Measurements from ENCODE around the gene CENPX. TPM values are rescaled to one million over a fixed set of nuclear protein-coding genes. Genes with fewer than 3 reads are reported as not detected.
A peak's percentile ranks its signal among the peaks of the same experiment; 100 is the strongest.

The CENPX gene
- total RNA-seq, 1 experiment from 2014 or later = 297 TPM

DNA sequence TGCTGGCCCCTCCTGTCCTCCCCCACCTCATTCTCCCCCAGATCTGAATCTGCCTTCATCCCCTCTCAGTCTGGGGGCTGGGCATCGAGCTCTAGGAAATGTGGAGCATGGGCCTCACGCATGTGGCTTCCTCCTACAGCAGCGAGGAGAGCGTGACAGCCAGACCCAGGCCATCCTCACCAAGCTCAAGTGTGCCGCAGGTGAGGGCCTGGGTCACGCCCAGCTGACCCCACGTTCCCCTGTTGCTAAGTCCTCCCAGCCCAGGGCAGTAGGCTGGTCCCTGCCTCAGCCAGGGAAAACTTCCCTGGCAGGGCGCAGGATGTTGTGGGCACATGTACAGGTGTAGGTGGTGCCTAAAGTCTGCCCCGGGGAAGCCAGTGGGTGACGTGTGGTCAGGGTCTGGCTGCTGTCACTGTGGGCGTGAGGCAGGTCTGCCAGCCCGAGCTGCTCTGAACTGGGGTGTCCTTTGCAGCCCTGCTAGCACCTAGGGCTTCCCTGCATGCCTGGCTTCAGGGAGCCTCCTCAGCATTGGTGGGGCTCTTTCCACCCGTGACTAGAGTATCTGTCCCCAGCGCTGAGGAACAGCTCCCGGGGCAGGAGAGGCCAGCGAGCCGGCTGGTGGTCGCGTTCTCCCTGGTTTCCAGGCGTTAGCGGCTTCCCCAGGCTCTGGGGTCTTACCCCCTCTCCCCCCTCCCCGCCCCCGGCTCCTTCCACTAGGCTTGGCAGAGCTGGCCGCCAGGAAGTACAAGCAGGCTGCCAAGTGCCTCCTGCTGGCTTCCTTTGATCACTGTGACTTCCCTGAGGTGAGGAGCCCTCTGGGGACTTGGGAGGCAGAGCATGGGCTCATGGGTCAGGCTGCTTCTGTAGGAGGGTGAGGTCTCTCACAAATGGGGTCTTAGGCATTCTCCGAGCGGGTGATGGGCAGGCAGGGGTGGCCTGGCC lies 32.6 kb upstream of the CENPX start:
- DNase-seq (ENCODE audit: low spot score) = no peak

DNA sequence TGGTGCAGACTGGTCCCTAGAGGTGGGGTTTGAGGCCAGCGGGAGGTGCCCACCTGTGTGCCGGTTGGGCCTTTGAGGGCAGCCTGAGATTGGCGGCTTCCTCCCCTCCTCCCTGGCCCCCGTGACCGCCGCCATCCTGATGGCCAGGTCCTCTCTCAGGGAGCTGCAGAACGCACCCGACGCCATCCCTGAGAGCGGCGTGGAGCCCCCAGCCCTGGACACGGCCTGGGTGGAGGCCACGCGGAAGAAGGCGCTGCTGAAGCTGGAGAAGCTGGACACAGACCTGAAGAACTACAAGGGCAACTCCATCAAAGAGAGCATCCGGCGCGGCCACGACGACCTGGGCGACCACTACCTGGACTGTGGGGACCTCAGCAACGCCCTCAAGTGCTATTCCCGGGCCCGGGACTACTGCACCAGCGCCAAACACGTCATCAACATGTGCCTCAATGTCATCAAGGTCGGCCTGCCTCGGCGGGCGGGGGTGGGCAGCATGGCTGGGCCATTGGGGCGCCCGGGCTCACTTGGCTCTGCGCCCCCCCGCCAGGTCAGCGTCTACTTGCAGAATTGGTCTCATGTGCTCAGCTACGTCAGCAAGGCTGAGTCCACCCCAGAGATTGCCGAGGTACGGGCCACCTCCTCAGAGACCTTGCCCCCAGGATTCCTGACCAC lies 31.8 kb upstream of the CENPX start:
- no peak for DNase-seq (ENCODE audit: low spot score)

DNA sequence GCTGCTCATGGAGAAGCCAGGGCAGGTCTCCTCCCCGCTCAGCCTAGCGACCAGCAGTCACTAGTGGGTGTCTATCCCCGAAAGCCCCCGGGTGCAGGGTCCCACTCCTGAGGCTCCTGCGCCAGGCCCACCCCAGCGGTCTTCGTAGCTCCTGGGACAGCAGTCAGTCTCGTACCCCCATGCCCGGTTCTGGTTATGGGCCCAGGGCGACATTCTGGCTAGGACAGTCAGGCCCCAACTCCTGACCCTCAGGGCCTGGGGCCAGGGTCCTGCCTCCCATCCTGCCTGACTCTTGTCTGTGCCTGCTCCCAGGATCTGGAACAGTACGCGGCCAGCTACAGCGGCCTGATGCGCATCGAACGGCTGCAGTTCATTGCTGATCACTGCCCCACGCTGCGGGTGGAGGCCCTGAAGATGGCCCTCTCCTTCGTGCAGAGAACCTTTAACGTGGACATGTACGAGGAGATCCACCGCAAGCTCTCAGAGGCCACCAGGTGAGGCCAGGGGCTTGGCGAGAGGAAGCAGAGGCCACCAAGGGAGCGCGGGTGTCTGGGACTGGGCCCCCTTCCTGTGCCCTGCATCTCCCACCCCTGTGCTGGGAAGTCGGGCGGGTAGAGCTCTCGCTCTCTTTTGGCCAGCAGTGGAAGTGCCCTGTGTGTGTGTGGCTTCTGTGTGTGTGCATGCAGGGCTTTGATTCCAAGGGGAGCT lies 31.0 kb upstream of the CENPX start:
- DNase-seq (ENCODE audit: low spot score) = no peak

DNA sequence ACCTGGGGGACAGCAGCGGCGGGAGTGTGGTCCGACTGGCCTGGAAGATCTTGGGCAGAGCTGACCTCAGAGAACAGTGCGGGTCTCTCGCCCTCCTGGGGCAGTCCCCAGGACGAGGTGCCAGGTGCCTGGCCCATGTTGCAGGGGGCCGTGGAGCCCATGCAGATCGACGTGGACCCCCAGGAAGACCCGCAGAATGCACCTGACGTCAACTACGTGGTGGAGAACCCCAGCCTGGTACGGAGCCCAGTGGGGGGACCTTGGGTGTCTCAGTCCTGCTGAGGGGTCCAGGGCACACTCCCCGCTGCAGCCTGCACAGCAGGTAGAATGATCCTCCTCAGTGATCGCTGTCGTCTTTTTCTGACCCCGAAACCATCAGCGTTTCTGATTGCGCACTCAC lies 30.5 kb upstream of the CENPX start:
- no peak for DNase-seq (ENCODE audit: low spot score)

DNA sequence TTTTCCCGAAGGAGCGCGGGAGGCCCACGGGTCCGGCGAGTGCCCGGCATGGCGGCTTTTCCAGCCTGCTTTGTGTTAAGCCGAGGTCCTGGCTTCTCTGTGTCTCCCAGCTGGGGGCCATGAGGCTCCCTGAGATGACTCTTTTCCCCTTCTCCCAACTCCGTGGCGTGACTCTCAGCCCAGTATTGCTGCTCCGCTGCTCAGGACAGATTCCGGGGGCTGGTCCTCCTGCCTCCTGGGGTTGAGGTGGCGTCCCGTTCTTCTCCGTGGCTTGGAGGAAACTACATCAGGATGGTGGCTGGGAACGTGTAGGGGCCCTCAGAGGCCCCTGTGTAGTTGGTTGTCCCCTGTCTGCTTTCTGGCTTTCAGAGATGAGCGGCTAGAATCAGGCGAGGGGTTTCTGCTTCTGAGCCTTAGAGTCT lies 30.0 kb upstream of the CENPX start:
- DNase-seq (ENCODE audit: low spot score) = no peak

DNA sequence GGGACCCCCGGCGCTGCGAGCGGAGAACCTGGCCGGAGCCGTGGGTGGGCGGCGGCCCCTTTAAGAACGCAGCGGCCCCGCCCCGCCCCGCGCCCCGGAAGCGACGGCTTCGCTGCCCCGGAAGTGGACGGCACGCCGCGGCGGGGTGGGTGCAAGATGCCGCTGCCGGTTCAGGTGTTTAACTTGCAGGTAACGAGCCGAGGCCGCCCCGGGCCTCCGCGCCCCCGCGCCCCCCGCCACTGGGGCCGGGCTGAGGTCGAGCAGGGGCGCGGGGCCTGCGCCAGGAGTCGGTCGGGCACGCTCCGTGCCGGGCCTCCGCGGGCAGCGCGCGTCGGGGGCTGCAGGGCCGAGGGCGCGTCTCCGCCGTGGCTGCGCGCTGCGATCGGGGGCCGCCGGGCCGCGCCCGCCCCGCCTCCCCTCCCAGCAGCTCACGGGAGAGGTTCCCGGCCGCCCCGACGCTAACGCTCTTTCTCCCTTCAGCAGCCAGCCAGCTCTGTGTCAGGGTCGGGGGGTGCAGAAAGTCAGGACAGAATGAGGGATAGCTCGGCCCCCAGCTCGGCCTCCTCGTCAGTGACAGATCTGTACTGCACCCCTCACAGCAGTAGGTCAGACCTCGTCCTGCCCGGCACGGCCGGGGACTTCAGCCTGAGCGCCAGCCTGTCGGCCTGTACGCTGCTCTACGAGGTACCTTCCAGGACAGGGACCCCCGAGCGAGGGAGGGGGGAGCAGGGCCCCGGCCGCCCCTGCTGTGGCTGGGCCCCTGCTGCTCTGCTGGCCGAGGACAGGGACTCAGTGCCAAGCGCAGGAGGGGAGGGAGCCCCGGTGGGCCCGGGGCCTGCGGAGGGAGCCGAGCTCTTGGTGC lies 29.3 kb upstream of the CENPX start, which contains the start of the genes GPS1 and RFNG:
Gene GPS1, plus strand, starts transcription at position 123 of the 862 bp plus-strand sequence. Its CDS starts 34 bp downstream, at position 157.
Gene RFNG, minus strand, starts transcription at position 36 of the 862 bp plus-strand sequence. CDS start 45 bp downstream, outside the sequence.
- DNase-seq (ENCODE audit: low spot score) = peak; percentile 56

DNA sequence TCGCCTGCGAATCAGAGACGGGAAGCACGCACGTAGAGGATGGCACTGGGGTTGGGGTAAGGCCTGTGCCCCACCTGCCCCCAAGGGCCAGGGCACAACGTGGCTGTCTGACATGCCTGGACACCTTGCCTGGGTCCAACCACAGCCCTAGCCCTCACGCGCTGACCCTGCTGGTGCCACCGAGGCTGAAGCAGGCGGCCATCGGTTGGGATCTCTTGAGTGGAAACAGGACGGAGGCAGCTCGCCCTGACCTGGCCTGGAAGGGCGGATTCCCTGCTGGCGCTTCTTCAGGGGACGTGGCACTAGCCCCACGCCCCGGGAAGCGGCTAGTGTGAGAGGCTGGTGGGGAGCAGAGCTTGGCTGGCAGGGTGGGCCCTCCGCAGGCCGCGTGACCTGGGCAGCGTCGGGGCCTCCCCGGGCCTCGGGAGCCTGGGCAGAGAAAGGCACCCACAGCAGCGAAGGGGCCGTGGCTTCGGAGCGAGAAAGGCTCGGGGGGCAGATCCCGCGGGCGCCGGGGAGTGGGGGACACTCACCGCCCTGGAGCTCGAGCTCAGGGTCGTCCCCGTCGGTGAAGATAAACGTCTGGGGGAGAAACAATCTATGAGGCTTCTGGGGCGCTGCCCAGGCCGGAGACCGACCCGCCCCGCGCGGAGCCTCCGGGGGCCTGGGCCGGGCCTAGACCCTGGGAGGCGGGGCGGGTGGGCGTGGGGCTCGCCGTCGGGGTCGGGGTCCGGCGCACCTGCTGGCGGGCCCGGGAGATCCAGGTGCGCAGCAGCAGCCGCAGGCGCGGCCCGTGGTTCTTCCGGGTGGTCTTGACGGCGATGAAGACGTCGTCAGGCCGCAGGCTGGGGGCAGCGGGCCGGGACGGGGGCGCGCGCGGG lies 28.3 kb upstream of the CENPX start:
- no peak for DNase-seq (ENCODE audit: low spot score)

DNA sequence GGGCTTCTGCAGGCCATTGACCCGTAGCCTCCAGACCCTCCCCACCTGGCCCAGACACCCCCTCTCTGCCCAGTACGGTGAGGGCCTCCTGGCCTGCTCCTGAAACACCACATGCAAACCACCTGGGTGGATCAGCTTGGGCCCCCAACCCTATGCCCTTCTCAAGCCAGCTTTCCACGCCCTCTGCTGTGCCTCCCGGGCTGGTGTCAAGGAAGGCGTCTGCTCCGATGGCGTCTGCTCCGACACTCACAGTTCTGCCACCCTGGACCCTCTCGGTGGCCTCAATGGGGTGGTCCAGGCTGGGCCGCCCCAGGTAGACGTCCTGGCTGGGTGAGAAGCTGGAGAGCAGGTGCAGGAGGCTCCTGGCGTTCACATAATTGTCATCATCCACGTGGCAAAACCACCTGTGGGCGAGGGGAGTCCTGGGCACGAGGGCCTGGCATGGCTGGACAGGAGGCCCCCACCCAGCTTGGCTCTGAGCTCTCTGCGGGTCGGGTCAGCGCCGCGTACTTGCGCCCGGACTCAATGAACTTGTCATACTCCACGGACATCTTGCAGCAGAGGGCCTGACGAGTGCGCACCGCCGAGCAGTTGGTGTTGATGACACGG lies 27.6 kb upstream of the CENPX start:
- DNase-seq (ENCODE audit: low spot score) = no peak

DNA sequence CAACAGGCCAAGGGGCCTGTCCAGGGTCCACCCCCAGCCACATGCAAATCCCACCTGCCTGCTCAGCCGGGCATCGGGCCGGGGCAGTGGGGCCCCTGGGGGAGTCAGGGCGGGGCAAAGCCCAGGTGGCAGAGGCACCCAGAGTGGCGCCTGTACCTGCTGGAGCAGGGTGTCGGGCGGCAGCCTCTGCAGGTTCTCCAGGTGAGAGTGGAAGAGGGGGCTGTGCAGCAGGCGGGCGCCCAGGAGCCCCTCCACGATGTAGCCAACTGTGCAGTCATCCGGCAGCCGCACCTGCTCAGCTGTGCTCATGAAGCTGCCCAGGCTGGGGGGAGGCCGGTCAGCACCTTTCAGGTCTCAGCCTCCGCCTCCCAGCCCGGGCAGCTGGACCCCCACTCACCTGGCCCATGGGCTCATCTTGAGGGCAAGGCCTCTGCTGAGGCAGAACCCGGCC lies 26.9 kb upstream of the CENPX start:
- no peak for DNase-seq (ENCODE audit: low spot score)

DNA sequence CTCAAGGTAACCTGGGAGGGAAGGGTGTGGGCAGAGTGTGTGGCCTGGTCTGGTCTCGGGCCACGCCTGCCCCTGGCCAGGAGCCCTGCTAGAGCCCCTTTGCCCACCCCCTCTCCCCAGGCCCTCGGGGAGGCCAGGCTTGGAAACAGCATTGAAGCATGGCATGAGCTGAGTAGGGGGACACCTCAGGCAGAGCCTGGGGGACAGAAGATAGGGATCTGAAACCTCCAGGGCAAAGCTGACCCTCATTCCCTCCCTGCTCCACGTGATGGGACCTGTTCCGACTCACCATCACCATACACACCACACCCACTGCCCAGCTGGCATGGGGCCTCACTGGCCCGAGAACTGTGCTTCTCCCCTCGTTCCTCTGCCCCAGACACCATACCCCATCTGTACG lies 26.4 kb upstream of the CENPX start:
- no peak for DNase-seq (ENCODE audit: low spot score)

DNA sequence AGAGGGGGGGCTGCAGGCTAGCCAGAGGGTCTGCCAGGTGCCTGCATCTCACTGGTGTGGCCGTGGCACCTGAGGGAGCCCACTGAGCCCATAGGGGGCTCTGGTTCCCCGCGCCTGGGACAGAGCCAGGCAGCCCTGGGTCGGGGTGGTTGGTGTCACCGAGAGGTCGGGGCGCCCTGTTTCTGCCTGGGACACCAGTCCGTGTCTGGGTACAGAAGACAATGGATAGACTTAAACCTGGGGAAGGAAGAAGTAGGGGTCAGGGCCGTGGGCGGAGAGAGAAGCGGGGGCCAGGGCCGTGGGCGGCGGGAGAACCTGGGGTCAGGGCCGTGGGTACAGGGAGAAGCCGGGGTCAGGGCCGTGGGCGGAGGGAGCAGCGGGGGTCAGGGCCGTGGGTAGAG lies 25.9 kb upstream of the CENPX start:
- DNase-seq (ENCODE audit: low spot score) = no peak

DNA sequence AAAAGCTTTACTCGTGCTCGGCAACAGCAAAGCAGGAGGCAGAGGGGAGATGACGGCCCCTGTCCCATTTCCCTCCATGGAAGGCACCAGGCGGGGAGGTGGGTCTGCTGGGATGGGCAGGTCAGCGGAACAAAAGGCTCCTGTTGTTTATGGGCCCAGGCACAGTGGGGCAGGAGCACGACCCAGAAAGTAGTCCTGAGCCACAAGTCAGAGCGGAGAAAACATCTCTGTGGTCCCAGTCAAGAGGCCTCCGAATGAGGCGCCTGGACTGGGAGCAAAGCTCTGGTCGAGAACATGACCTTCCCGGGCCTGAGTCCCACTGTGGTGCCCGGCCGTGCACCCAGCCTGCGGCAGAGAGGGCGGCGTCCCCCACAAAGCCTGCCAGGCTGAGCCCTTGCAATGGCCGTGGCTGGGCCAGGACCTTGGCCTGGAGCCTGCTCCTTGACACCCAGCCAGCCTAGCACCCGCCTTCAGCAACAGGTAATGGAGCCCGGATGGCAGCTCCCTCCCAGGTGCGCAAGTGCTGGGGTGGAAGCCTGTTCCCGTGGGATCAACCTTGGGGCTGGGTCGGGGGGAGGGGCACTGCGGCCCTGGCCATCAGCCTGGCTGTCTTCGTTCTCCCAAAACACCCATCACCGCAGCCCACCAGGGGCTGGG lies 25.4 kb upstream of the CENPX start:
- no peak for DNase-seq (ENCODE audit: low spot score)

DNA sequence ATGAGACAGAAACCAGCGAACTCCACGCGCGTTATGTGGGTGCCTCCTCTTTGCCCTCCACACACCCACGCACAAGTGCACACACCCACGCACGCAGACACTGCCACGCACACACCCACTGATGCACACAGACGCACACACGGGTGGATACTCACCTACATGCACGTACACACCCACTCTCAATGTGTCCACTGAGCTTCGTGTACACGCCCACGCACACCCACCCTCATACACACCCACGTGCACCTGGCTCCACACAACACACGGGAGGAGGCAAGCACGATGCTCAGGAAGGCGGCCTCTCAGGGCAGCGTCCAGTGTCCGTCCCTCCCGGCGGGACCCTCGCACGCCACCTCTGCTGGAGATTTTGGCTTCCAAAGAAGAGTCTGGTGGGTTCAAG lies 24.7 kb upstream of the CENPX start:
- no peak for DNase-seq (ENCODE audit: low spot score)

DNA sequence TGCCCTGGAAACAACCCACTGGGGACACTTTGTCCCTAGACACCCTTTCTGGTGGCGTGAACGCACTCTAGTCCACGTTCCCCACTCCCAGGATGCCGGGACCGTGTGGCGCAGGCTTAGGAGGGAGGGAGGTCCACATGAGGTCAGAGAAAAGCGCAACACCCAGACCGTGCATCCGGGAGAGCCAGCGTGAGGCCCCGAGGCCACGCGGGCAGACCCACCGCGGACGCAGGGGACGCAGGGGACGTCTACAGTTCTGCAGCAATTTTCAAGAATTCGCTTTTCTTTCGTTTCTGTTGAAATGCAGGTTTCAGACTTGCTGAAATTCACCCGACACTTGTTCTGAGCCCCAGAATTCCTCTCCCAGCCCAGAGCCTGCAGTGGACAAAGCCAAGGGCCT lies 24.2 kb upstream of the CENPX start:
- DNase-seq (ENCODE audit: low spot score) = no peak

DNA sequence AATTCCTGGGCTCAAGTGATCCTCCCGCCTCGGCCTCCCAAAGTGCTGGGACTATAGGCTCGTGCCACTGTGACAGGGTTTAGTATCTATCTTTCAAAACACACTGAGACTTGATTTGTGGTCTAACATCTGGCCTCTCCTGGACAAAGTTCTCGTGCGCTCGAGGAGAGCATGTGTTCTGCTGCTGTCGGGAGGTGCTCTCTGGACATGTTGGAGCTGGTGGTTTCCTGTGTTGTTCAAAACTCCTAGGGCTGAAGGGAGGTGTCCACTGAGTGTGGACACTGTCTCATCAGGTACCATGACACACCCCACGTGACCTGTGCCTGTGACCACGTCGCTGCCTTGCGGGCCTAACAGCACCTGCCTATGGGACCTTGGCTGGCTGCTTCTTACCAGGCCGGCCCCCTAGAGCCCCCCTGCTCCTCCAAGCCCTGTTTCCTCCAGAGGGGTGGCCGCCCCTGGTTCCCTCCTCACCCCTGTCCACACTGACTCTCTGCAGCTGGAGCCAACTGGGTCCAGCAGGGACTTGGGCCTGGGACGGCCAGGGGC lies 23.3 kb upstream of the CENPX start:
- DNase-seq (ENCODE audit: low spot score) = no peak

DNA sequence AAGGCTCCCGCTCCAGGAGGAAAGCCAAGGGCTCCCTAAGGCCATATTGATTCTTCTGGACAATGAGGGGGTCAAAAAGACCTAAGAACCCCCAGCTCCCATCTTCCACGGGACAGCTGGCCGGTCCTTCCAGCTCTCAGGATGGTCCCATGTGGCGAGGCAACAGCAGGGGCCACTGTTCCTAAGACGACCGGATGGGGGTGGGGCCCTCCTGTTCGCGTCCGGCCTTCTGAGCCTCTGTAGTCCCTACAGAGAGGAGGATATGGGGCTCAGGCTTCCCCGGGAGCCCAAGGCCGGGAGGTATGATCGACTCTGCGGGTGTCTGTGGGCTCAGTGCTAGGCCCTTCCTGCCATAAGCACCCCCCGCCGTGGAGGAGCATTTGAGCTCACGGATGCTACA lies 20.8 kb upstream of the CENPX start:
- no peak for DNase-seq (ENCODE audit: low spot score)

DNA sequence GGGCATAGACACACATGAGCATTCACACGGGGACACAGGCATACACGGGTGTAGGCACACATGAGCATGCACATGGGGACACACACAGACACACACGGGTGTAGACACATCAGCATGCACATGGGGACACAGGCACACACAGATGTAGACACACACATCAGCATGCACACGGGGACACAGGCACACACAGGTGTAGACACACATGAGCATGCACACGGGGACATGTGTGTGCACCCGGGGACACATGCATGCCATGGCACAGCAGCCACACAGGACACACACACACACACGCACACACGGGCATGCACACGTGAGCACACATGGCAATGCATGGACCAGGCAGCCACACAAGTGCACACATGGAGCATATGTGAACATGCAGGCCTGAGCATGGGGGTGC lies 20.0 kb upstream of the CENPX start:
- no peak for DNase-seq (ENCODE audit: low spot score)

DNA sequence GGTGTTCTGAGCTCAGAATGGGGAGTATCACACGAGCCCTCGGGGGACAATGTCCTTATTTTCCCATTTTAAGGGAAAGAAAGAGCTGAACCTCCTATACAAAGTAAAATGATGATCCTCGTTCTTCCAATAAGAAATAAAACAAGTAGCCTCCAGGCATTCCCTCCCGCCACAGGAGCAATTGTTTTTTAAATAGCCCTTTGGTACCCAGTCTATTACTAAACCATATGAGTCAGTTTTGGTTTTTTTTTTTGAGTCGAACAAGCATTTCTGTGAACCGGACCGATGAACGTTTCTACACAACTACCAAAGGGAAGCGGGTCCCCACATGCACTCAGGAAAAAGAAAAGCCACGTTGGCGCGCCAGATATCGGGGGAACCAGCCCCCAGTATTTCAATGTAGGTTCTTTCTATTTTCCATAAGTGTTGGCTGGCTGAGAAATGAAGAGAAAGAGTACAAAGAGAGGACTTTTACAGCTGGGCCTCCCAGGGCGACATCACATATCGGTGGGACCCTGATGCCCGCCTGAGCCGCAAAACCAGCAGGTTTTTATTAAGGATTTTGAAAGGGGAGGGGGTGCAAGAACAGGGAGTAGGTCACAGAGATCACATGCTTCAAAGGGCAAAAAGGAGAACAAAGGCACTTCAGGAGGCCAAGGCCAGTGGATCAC lies 18.6 kb upstream of the CENPX start:
- no peak for DNase-seq (ENCODE audit: low spot score)
